Lung (tissue), 12 donors: Measurements from ENCODE around the gene UBE2E1. TPM values are rescaled to one million over a fixed set of nuclear protein-coding genes. Genes with fewer than 3 reads are reported as not detected.
"Not testable (repeated sequence)": the region's sequence is repeated elsewhere in the genome, so short reads cannot be mapped to it uniquely, and the experiment has no call there.

Experiments used
- ATAC-seq: fragments of 200-7000 bp; cut with Tn5 transposase; one replicate; pipeline ENCODE4 v1.9.1; 2020; ENCODE audit warnings: moderate number of reproducible peaks; ENCODE audit not compliant: insufficient read depth, low FRiP score
- DNase-seq, 3 donors: peaks; one replicate each; pipeline ENCODE4 v3.0.0-alpha.2; 2013 to 2017
- H3K27ac ChIP-seq, 2 donors: one replicate each; pipeline ENCODE4 v1.5.1; 2013; ENCODE audit warnings: mild to moderate bottlenecking in 2 of 2, moderate library complexity in 2 of 2, control low read depth in 1 of 2, inconsistent platforms in 1 of 2, low read depth in 1 of 2, low read length in 1 of 2
- H3K27me3 ChIP-seq, 3 donors: one replicate each; pipeline ENCODE4 v1.5.1; 2013; ENCODE audit warnings: low read length in 2 of 3; ENCODE audit not compliant: control insufficient read depth in 3 of 3, insufficient read depth in 3 of 3
- H3K36me3 ChIP-seq, 4 donors: one replicate each; pipeline ENCODE4 v1.5.1; 2013; ENCODE audit warnings: low read length in 4 of 4, mild to moderate bottlenecking in 1 of 4, moderate library complexity in 1 of 4; ENCODE audit not compliant: control insufficient read depth in 4 of 4, insufficient read depth in 4 of 4
- H3K4me1 ChIP-seq, 5 donors: one replicate each; pipeline ENCODE4 v1.5.1; 2013; ENCODE audit warnings: low read length in 5 of 5, mild to moderate bottlenecking in 2 of 5, moderate library complexity in 1 of 5; ENCODE audit not compliant: control insufficient read depth in 5 of 5, insufficient read depth in 5 of 5
- H3K4me3 ChIP-seq: one replicate; pipeline ENCODE4 v1.5.1; 2013; ENCODE audit warnings: mild to moderate bottlenecking, control low read depth, moderate library complexity
- H3K9ac ChIP-seq, 2 donors: one replicate each; pipeline ENCODE4 v1.5.1; 2013; ENCODE audit warnings: low read length in 2 of 2, control low read depth in 1 of 2; ENCODE audit not compliant: insufficient read depth in 1 of 2
- H3K9me3 ChIP-seq, 4 donors: one replicate each; pipeline ENCODE4 v1.5.1; 2013; ENCODE audit warnings: low read length in 3 of 4, mild to moderate bottlenecking in 1 of 4, moderate library complexity in 1 of 4; ENCODE audit not compliant: control insufficient read depth in 4 of 4, insufficient read depth in 3 of 4
- whole genome bisulfite sequencing, 2 donors: extraction: QIAGEN DNeasy Blood & Tissue Kit; methylation state at CpG; one replicate each; pipeline ENCODE4 v1.1.7; 2013; 5-methylcytosine and 5-hydroxymethylcytosine counted together
- polyA plus RNA-seq, 2 donors: library from polyadenylated mRNA; stranded (reverse); fragments of 200-250 nt; gene quantifications; one replicate each; pipeline ENCODE4 v1.2.1, GENCODE V29; 2013
- total RNA-seq, 2 donors: library from RNA; depleted of rRNA in 1 of 2; stranded (reverse); fragments of >200 nt in 1 of 2; gene quantifications; one replicate each; pipeline ENCODE4 v1.2.1, GENCODE V29; 2014 to 2021
- TF ChIP-seq, protein P1 (sequence below): IDR thresholded peaks from 2 replicates; pipeline ENCODE4 v1.5.1; 2012; ENCODE audit warnings: mild to moderate bottlenecking; ENCODE audit errors: control extremely low read depth, extremely low read depth
- donor health status: control.
- donor health status: control.
- donor health status: Bipolar disorder and iron deficiency.
- donor health status: healthy.
- donor health status: DM: yes; HTN: yes; CAD: no.

UBE2E1 gene
- total and polyA plus RNA-seq, 4 donors, result 74.1 to 156 (median 87.6) TPM

DNA sequence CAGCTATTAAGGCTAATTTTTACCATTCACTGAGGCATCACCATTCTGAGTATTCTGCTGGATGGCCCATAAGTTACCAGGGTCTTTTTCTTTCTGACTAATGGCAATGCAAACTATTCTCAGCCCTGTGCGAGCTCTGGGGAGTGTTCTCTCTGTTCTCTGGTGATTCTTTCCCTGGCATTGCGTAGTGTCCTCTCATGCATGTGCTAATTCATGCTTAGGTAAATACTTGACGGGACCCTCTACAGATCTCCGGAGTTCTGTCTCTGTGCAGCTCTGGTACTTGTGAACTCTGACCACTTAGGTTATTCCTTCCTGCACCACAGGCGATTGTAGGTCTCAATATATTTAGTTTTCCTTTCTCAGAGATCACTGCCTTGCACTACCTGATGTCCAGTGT is 34.8 kb downstream of the UBE2E1 start:
- Histone ChIP-seq H3K4me1 (peaks cover 5 to 25% (median 18%) of the 10 kb centered on the region in 5 donors), H3K27me3 (no peaks in the 10 kb centered on the region), H3K27ac (no peak overlapping the region), H3K9me3 (no peaks in the 10 kb centered on the region), H3K4me3 (no peak overlapping the region), H3K9ac (no peak overlapping the region), H3K36me3 (no peaks in the 10 kb centered on the region)
- ATAC-seq, result peak; percentile 58
- TF ChIP-seq, protein P1, sequence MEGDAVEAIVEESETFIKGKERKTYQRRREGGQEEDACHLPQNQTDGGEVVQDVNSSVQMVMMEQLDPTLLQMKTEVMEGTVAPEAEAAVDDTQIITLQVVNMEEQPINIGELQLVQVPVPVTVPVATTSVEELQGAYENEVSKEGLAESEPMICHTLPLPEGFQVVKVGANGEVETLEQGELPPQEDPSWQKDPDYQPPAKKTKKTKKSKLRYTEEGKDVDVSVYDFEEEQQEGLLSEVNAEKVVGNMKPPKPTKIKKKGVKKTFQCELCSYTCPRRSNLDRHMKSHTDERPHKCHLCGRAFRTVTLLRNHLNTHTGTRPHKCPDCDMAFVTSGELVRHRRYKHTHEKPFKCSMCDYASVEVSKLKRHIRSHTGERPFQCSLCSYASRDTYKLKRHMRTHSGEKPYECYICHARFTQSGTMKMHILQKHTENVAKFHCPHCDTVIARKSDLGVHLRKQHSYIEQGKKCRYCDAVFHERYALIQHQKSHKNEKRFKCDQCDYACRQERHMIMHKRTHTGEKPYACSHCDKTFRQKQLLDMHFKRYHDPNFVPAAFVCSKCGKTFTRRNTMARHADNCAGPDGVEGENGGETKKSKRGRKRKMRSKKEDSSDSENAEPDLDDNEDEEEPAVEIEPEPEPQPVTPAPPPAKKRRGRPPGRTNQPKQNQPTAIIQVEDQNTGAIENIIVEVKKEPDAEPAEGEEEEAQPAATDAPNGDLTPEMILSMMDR, result no peak
- DNase-seq, result no peak
- 65 to 85% methylated on average over 5 of the region's 5 CpGs for WGBS, 2 donors

DNA sequence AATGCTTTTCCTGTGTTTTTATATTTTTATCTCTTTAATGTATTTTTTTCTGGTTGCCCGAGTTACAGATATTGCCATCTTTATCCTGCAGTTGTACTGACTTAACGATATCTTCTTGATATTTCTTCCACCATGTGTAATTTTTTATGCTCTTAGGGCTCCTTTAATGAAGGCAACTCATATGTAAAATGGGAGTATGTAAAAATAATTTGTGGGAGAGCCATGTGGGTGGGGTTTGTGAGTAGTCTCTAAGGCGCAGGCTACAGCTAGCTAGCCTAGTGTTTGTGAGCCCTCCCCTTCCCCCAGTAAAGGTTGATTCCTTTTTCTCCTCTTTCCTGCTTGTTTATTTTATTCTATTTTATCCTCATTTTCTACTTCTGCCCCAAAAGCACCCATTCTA is 38.1 kb downstream of the UBE2E1 start:
- peaks cover 4 to 9% (median 5%) of the 10 kb centered on the region in 5 donors for H3K4me1 ChIP-seq
- H3K9me3 ChIP-seq, result no peaks in the 10 kb centered on the region
- TF ChIP-seq, protein P1, result no peak
- DNase-seq (no peak), ATAC-seq (no peak)
- WGBS, 2 donors, result 97 to 100% methylated on average over 3 of the region's 3 CpGs
- no peak overlapping the region for H3K4me3 ChIP-seq
- H3K27me3 ChIP-seq, result no peaks in the 10 kb centered on the region
- no peak overlapping the region for H3K27ac ChIP-seq
- H3K36me3 ChIP-seq, result no peaks in the 10 kb centered on the region
- H3K9ac ChIP-seq, result no peak overlapping the region

DNA sequence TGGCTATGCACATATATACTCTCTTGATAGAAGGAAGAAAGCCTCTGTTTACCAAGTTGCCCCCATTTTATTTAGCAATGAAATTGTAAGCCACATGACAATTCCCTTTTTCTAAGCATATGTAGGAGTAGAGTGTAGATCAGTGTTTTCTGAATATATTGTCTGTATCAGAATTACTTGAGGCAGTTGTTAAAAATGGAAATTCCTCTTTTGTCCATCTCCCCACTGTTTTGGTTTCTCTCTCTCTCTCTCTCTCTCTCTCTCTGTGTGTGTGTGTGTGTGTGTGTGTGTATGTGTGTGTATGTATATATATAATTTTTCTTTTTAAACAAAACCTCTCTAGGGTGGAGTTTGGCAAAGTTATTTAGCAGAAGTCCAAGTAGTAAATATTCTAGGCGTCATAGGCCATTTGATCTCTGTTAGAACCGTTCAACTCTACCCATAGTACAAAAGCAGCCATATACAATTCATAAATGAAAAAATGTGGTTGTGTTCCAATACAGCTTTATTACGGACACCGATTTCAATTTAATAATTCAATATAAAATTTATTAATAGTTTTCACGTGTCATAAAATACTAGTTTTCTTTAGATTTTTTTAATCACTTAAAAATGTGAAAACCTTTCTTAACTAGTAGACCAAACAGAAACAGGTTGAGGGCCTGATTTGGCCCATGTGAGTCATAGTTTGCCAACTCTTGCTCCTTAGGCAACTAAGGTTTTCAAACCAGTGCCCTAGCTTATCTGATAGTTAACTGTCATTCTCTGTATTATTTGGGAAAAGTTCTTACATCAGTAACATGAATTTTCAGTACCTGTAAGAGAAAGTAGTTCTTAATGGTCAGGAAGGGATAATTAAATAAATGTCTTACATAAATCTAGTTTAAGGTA is 39.8 kb downstream of the UBE2E1 start:
- Histone ChIP-seq H3K27me3 (no peaks in the 10 kb centered on the region), H3K9ac (no peak overlapping the region), H3K4me3 (no peak overlapping the region), H3K9me3 (no peaks in the 10 kb centered on the region), H3K4me1 (peaks cover 3 to 5% (median 4%) of the 10 kb centered on the region in 5 donors), H3K27ac (no peak overlapping the region), H3K36me3 (no peaks in the 10 kb centered on the region)
- 84 to 85% methylated on average over 5 of the region's 5 CpGs for WGBS, 2 donors
- TF ChIP-seq, protein P1, result no peak
- ATAC-seq (no peak), DNase-seq (peak in 2 of 3 donors; percentile 71 to 78)

DNA sequence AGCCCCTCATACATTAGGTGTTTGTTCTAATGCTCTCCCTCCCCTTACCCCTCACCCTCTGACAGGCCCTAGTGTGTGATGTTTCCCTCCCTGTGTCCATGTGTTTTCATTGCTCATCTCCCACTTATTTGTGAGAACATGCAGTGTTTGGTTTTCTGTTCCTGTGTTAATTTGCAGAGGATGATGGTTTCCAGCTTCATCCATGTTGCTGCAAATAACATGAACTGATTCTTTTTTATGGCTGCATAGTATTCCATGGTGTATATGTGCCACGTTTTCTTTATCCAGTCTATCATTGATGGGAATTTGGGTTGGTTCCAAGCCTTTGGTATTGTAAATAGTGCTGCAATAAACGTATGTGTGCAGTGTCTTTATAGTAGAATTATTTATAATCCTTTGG is 43.7 kb downstream of the UBE2E1 start:
- not testable (repeated sequence) for H3K4me3 ChIP-seq, H3K9me3 ChIP-seq, H3K36me3 ChIP-seq, DNase-seq, H3K27ac ChIP-seq, H3K4me1 ChIP-seq, H3K27me3 ChIP-seq, H3K9ac ChIP-seq, ATAC-seq
- WGBS, 2 donors, result 82 to 85% methylated on average over 2 of the region's 2 CpGs
